SKM-1 (cell line): ENCODE results near the gene COL5A1.

Experiments
- DNase-seq: peaks from one replicate; lab custom pipeline; 2025; ENCODE audit not compliant: unreplicated experiment; lab: John Stamatoyannopoulos, UW

Gene COL5A1

GRCh38 chr9:134782921-134783698 is 141.5 kb downstream of the COL5A1 start:
- no peak for DNase-seq

GRCh38 chr9:134783699-134784039 is 142.1 kb downstream of the COL5A1 start:
- no peak for DNase-seq

GRCh38 chr9:134784577-134785305 is 143.1 kb downstream of the COL5A1 start:
- DNase-seq: no peak

- DNase-seq: no peak
Measured at GRCh38 chr9:134785325-134786108, 143.9 kb downstream of the COL5A1 start.

- DNase-seq: no peak
Measured at GRCh38 chr9:134787601-134788531, 146.3 kb downstream of the COL5A1 start.

GRCh38 chr9:134789168-134789567 is 147.6 kb downstream of the COL5A1 start:
- DNase-seq: no peak

GRCh38 chr9:134791009-134791408 is 149.4 kb downstream of the COL5A1 start:
- DNase-seq: no peak

GRCh38 chr9:134792627-134793026 is 151.0 kb downstream of the COL5A1 start:
- DNase-seq: no peak

GRCh38 chr9:134793288-134794188 is 151.9 kb downstream of the COL5A1 start:
- DNase-seq: no peak

GRCh38 chr9:134794663-134795370 is 153.2 kb downstream of the COL5A1 start:
- no peak for DNase-seq

GRCh38 chr9:134795446-134795845 is 153.8 kb downstream of the COL5A1 start:
- DNase-seq: no peak

- no peak for DNase-seq
Measured at GRCh38 chr9:134796882-134797281, 155.3 kb downstream of the COL5A1 start.

GRCh38 chr9:134800791-134801339 is 159.3 kb downstream of the COL5A1 start:
- no peak for DNase-seq

GRCh38 chr9:134802216-134802795 is 160.7 kb downstream of the COL5A1 start:
- no peak for DNase-seq

- no peak for DNase-seq
Measured at GRCh38 chr9:134804871-134805270, 163.3 kb downstream of the COL5A1 start.

- DNase-seq: no peak
Measured at GRCh38 chr9:134807716-134808446, 166.3 kb downstream of the COL5A1 start.

- no peak for DNase-seq
Measured at GRCh38 chr9:134808447-134808792, 166.8 kb downstream of the COL5A1 start.

GRCh38 chr9:134809292-134809691 is 167.7 kb downstream of the COL5A1 start:
- no peak for DNase-seq
